Uterus (tissue), 4 donors: ENCODE measurements around the gene PRRC2A. TPM values are rescaled to one million over a fixed set of nuclear protein-coding genes. Genes with fewer than 3 reads are reported as not detected.

ENCODE experiments used
- DNase-seq, 2 donors: peaks; one replicate each; pipeline ENCODE4 v3.0.0-alpha.2; 2019 to 2020
- H3K27ac ChIP-seq, 2 donors: fragments of 200-600 bp; sonication (generic); 1 replicate in 1 of 2; 2 replicates in 1 of 2; pipeline ENCODE4 v1.5.1; 2016 to 2018
- H3K27me3 ChIP-seq, 2 donors: fragments of 200-600 bp; sonication (generic); one replicate each; pipeline ENCODE4 v1.5.1; 2018 to 2019; ENCODE audit warnings: control low read depth in 1 of 2
- H3K36me3 ChIP-seq, 2 donors: fragments of 200-600 bp; sonication (generic); one replicate each; pipeline ENCODE4 v1.5.1; 2019; ENCODE audit warnings: control low read depth in 1 of 2
- H3K4me1 ChIP-seq, 2 donors: fragments of 200-600 bp; sonication (generic); one replicate each; pipeline ENCODE4 v1.5.1; 2018 to 2019; ENCODE audit warnings: control low read depth in 1 of 2
- H3K4me3 ChIP-seq, 2 donors: fragments of 200-600 bp; sonication (generic); 1 replicate in 1 of 2; 2 replicates in 1 of 2; pipeline ENCODE4 v1.5.1; 2018 to 2019; ENCODE audit warnings: mild to moderate bottlenecking in 1 of 2
- H3K9me3 ChIP-seq, 2 donors: fragments of 200-600 bp; sonication (generic); one replicate each; pipeline ENCODE4 v1.5.1; 2019; ENCODE audit warnings: control low read depth in 1 of 2
- POLR2A ChIP-seq, 2 donors: fragments of 450-650 bp; IDR thresholded peaks; one replicate each; pipeline ENCODE4 v1.6.1; 2016; ENCODE audit warnings: antibody characterized with exemption in 2 of 2, mild to moderate bottlenecking in 1 of 2, moderate library complexity in 1 of 2
- intact Hi-C: fragments of 100-400 bp; cut with DNase I; formaldehyde crosslinking; loops from one replicate; pipeline ENCODE4 v1.15.1; 2023; ENCODE audit warnings: low total_unique reads
- total RNA-seq, 4 donors: library from RNA; depleted of rRNA in 3 of 4; stranded (reverse); fragments of >200 nt in 3 of 4; gene quantifications; one replicate each; pipeline versions ENCODE4 v1.1.0 to v1.2.4, GENCODE V29; 2014 to 2023
- TF ChIP-seq, protein P1 (sequence below), 4 experiments: fragments of 200-600 bp in 2 of 4; fragments of 450-650 bp in 2 of 4; sonication (generic) in 2 of 4; IDR thresholded peaks; one replicate each; pipeline ENCODE4 v1.5.1; 2016 to 2019; ENCODE audit warnings: antibody characterized with exemption in 4 of 4, mild to moderate bottlenecking in 2 of 4, moderate library complexity in 1 of 4
- donor health status: DM: yes; HTN: yes; CAD: no.

The PRRC2A gene
- total RNA-seq, 4 donors from 2014 or later = 35.4 to 218 (median 48.0) TPM

DNA sequence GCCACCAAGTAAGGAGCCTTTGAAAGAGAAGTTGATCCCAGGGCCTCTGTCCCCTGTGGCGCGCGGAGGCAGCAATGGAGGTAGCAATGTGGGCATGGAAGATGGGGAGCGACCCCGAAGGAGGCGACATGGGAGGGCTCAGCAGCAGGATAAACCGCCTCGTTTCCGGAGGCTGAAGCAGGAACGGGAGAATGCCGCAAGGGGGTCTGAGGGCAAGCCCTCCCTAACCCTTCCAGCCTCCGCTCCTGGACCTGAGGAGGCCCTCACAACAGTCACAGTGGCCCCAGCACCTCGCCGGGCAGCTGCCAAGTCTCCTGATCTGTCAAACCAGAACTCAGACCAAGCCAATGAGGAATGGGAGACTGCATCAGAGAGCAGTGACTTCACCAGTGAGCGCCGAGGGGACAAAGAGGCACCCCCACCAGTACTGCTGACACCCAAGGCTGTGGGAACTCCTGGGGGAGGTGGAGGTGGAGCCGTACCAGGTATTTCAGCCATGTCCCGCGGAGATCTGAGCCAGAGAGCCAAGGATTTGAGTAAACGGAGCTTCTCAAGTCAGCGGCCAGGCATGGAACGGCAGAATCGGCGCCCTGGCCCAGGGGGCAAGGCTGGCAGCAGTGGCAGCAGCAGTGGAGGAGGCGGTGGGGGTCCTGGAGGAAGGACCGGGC is 11.9 kb downstream of the PRRC2A start:
- no peak for TF ChIP-seq POLR2A (IDR thresholded peaks at IDR 0.05)
- TF ChIP-seq, protein P1, sequence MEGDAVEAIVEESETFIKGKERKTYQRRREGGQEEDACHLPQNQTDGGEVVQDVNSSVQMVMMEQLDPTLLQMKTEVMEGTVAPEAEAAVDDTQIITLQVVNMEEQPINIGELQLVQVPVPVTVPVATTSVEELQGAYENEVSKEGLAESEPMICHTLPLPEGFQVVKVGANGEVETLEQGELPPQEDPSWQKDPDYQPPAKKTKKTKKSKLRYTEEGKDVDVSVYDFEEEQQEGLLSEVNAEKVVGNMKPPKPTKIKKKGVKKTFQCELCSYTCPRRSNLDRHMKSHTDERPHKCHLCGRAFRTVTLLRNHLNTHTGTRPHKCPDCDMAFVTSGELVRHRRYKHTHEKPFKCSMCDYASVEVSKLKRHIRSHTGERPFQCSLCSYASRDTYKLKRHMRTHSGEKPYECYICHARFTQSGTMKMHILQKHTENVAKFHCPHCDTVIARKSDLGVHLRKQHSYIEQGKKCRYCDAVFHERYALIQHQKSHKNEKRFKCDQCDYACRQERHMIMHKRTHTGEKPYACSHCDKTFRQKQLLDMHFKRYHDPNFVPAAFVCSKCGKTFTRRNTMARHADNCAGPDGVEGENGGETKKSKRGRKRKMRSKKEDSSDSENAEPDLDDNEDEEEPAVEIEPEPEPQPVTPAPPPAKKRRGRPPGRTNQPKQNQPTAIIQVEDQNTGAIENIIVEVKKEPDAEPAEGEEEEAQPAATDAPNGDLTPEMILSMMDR (IDR thresholded peaks at IDR 0.05) = no peak
- Histone ChIP-seq H3K27me3 (no peaks in the 10 kb centered on the region), H3K9me3 (no peaks in the 10 kb centered on the region), H3K4me1 (no peaks in the 10 kb centered on the region), H3K4me3 (no peak overlapping the region), H3K27ac (no peak overlapping the region), H3K36me3 (no peaks in the 10 kb centered on the region)
- no peak for DNase-seq
- intact Hi-C loops = no loop called here

GRCh38 chr6:31633447-31633846 is 12.9 kb downstream of the PRRC2A start:
- Histone ChIP-seq H3K27me3 (no peaks in the 10 kb centered on the region), H3K9me3 (no peaks in the 10 kb centered on the region), H3K27ac (no peak overlapping the region), H3K4me3 (no peak overlapping the region), H3K36me3 (no peaks in the 10 kb centered on the region), H3K4me1 (no peaks in the 10 kb centered on the region)
- intact Hi-C loops = no loop called here
- TF ChIP-seq POLR2A (IDR thresholded peaks at IDR 0.05) = no peak
- TF ChIP-seq, protein P1 (IDR thresholded peaks at IDR 0.05) = no peak
- no peak for DNase-seq

- intact Hi-C loops = no loop called here
- TF ChIP-seq, protein P1 (IDR thresholded peaks at IDR 0.05) = no peak
- no peak for TF ChIP-seq POLR2A (IDR thresholded peaks at IDR 0.05)
- Histone ChIP-seq H3K36me3 (no peaks in the 10 kb centered on the region), H3K9me3 (no peaks in the 10 kb centered on the region), H3K4me3 (no peak overlapping the region), H3K27ac (no peak overlapping the region), H3K4me1 (no peaks in the 10 kb centered on the region), H3K27me3 (no peaks in the 10 kb centered on the region)
- no peak for DNase-seq
These were observed 13.6 kb downstream of the PRRC2A start for GRCh38 chr6:31634131-31634530.

DNA sequence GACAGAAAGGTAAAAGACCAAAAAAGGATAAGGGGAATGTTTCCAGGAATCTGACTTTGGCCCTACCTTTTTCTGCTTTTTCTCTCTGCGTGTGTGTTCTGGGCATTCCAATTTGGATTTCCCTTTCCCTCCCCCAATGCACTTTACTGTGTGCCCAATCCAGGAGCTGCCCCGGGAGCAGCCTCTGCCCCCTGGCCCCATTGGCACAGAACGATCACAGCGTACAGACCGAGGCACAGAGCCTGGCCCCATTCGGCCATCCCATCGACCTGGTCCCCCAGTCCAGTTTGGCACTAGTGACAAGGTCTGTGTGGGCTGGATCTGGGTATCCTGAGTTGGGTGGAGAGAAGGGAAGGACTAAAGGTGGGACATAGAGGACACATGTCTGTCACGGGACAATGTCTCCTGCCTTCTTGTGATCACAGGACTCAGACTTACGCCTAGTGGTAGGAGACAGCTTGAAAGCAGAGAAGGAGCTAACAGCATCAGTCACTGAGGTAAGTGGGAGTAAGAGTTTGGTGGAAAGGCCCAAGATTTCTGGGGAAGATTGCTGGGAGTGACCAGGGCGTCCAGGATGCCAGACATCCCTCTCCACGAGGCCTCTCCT is 14.6 kb downstream of the PRRC2A start:
- DNase-seq = no peak
- no peaks in the 10 kb centered on the region for H3K4me1 ChIP-seq
- no peaks in the 10 kb centered on the region for H3K9me3 ChIP-seq
- no peak overlapping the region for H3K4me3 ChIP-seq
- H3K27ac ChIP-seq = no peak overlapping the region
- intact Hi-C loops = no loop called here
- TF ChIP-seq POLR2A (IDR thresholded peaks at IDR 0.05) = no peak
- TF ChIP-seq, protein P1 (IDR thresholded peaks at IDR 0.05) = no peak
- no peaks in the 10 kb centered on the region for H3K27me3 ChIP-seq
- H3K36me3 ChIP-seq = no peaks in the 10 kb centered on the region

DNA sequence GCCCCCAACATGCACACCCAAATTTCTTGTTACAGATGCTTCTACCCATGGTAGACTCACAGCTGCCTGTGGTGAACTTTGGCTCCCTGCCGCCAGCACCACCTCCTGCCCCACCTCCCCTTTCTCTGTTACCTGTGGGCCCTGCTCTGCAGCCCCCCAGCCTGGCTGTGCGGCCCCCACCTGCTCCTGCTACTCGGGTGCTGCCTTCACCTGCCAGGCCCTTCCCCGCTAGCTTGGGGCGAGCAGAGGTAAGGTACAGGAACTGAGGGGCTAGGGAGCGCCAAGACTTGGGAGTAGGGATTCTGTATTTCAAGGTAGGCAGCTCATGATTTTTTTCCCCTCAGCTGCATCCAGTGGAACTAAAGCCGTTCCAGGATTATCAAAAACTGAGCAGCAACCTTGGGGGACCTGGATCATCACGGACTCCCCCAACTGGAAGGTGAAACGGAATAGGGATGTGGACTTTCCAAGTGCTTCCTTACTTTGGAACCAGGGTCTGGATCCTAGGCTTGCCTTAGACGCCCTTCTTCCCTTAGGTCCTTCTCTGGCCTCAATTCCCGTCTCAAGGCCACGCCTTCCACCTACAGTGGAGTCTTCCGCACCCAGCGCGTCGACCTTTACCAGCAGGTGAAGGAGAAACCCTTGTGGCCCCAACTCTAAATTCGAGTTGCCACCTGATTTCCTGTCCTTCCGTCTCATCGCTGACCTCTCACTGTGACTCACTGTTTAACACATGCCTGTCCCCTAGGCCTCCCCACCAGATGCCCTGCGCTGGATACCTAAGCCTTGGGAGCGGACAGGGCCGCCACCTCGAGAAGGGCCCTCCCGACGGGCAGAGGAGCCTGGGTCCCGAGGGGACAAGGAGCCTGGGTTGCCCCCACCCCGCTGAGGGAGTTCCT is 16.4 kb downstream of the PRRC2A start:
- Histone ChIP-seq H3K9me3 (no peaks in the 10 kb centered on the region), H3K27ac (no peak overlapping the region), H3K27me3 (no peaks in the 10 kb centered on the region), H3K4me3 (no peak overlapping the region), H3K4me1 (no peaks in the 10 kb centered on the region), H3K36me3 (no peaks in the 10 kb centered on the region)
- no peak for DNase-seq
- intact Hi-C loops = no loop called here
- TF ChIP-seq POLR2A (IDR thresholded peaks at IDR 0.05) = no peak
- TF ChIP-seq, protein P1 (IDR thresholded peaks at IDR 0.05) = no peak
